Lower lobe of right lung (tissue), 2 donors: ENCODE results near the gene LAMA3. TPM values are rescaled to one million over a fixed set of nuclear protein-coding genes. Genes with fewer than 3 reads are reported as not detected.

Source experiments
- ATAC-seq, 2 donors: fragments of 200-7000 bp; cut with Tn5 transposase; one replicate each; pipeline ENCODE4 v1.9.1; 2020 to 2022; ENCODE audit warnings: mild to moderate bottlenecking in 2 of 2, moderate library complexity in 2 of 2
- DNase-seq: peaks from one replicate; pipeline ENCODE4 v3.0.0-alpha.2; 2020
- H3K27ac ChIP-seq: fragments of 200-600 bp; one replicate; pipeline ENCODE4 v1.8.0; 2022
- H3K27me3 ChIP-seq: fragments of 200-600 bp; one replicate; pipeline ENCODE4 v1.8.0; 2022; ENCODE audit warnings: low read depth
- H3K36me3 ChIP-seq: fragments of 200-600 bp; one replicate; pipeline ENCODE4 v1.8.0; 2022; ENCODE audit warnings: mild to moderate bottlenecking
- H3K4me1 ChIP-seq: fragments of 200-600 bp; one replicate; pipeline ENCODE4 v1.8.0; 2022
- H3K4me3 ChIP-seq: fragments of 200-600 bp; one replicate; pipeline ENCODE4 v1.8.0; 2022; ENCODE audit warnings: mild to moderate bottlenecking
- H3K9me3 ChIP-seq: fragments of 200-600 bp; one replicate; pipeline ENCODE4 v1.8.0; 2022
- CTCF ChIP-seq: fragments of 200-600 bp; IDR thresholded peaks from one replicate; pipeline ENCODE4 v1.8.0; 2022; ENCODE audit warnings: antibody characterized with exemption, mild to moderate bottlenecking
- intact Hi-C: fragments of 100-400 bp; cut with DNase I; formaldehyde crosslinking; loops from one replicate; pipeline ENCODE4 v1.11.0; 2022
- total RNA-seq: library from RNA; stranded (reverse); fragmentation: NEBNext Ultra II Directional; extraction: Animal tissue kit (Norgen Biotek cat#: 25700); gene quantifications from one replicate; pipeline ENCODE4 v1.2.1, GENCODE V29; 2021
- donor health status: DM: no; HTN: yes; CAD: no; lungs with severe emphysema.

LAMA3 gene
- total RNA-seq, 1 donor from 2014 or later, result 89.1 TPM

- Histone ChIP-seq H3K4me1 (peaks cover 14% of the 10 kb centered on the region), H3K27ac (no peak overlapping the region), H3K27me3 (no peaks in the 10 kb centered on the region), H3K9me3 (no peaks in the 10 kb centered on the region), H3K36me3 (peaks cover 4% of the 10 kb centered on the region), H3K4me3 (no peak overlapping the region)
- no peak for DNase-seq
- intact Hi-C loops, result no loop called here
- no peak for ATAC-seq
- no peak for TF ChIP-seq CTCF
These were observed 246.6 kb downstream of the LAMA3 start for GRCh38 chr18:23935804-23936203.

GRCh38 chr18:23936381-23936958, 247.2 kb downstream of the LAMA3 start:
- H3K9me3 ChIP-seq, result no peaks in the 10 kb centered on the region
- ATAC-seq, result peak in 1 of 2 donors; percentile 9
- no peak overlapping the region for H3K27ac ChIP-seq
- peaks cover 14% of the 10 kb centered on the region for H3K4me1 ChIP-seq
- H3K36me3 ChIP-seq, result peaks cover 4% of the 10 kb centered on the region
- H3K27me3 ChIP-seq, result no peaks in the 10 kb centered on the region
- intact Hi-C loops, result no loop called here
- DNase-seq, result no peak
- H3K4me3 ChIP-seq, result no peak overlapping the region
- TF ChIP-seq CTCF, result no peak

- H3K4me3 ChIP-seq, result no peak overlapping the region
- H3K27ac ChIP-seq, result no peak overlapping the region
- intact Hi-C loops, result no loop called here
- H3K4me1 ChIP-seq, result peaks cover 15% of the 10 kb centered on the region
- DNase-seq (no peak), ATAC-seq (no peak)
- no peaks in the 10 kb centered on the region for H3K9me3 ChIP-seq
- H3K27me3 ChIP-seq, result no peaks in the 10 kb centered on the region
- TF ChIP-seq CTCF, result no peak
- H3K36me3 ChIP-seq, result no peaks in the 10 kb centered on the region
These were observed 248.9 kb downstream of the LAMA3 start for GRCh38 chr18:23938043-23938756.

GRCh38 chr18:23938901-23939341, 249.7 kb downstream of the LAMA3 start:
- Histone ChIP-seq H3K27ac (no peak overlapping the region), H3K27me3 (no peaks in the 10 kb centered on the region), H3K36me3 (no peaks in the 10 kb centered on the region), H3K4me3 (no peak overlapping the region), H3K9me3 (no peaks in the 10 kb centered on the region), H3K4me1 (peaks cover 22% of the 10 kb centered on the region)
- intact Hi-C loops, result no loop called here
- no peak for DNase-seq
- no peak for TF ChIP-seq CTCF
- ATAC-seq, result peak; percentile 83 to 85

- H3K27ac ChIP-seq, result no peak overlapping the region
- no peak overlapping the region for H3K4me3 ChIP-seq
- peaks cover 24% of the 10 kb centered on the region for H3K4me1 ChIP-seq
- H3K9me3 ChIP-seq, result no peaks in the 10 kb centered on the region
- no peaks in the 10 kb centered on the region for H3K27me3 ChIP-seq
- H3K36me3 ChIP-seq, result no peaks in the 10 kb centered on the region
- no peak for ATAC-seq
- no peak for DNase-seq
- intact Hi-C loops, result no loop called here
- TF ChIP-seq CTCF, result no peak
These were observed 250.1 kb downstream of the LAMA3 start for GRCh38 chr18:23939366-23939765.
